Neural cell (in vitro differentiated cells): ENCODE measurements around the gene SFXN1. TPM values are rescaled to one million over a fixed set of nuclear protein-coding genes. Genes with fewer than 3 reads are reported as not detected.

Source experiments
- H2AFZ ChIP-seq: fragments of 200-600, 300-800 bp; sonication (generic), shearing (Covaris generic); 2 replicates; pipeline ENCODE4 v1.6.0; 2014; ENCODE audit warnings: low read depth, mild to moderate bottlenecking, antibody characterized with exemption, low read length, moderate library complexity
- H3F3A ChIP-seq: fragments of 200-600 bp; shearing (Covaris generic); 2 replicates; pipeline ENCODE4 v1.6.1; 2016; ENCODE audit warnings: mild to moderate bottlenecking, moderate library complexity, mixed read lengths, antibody characterized with exemption, low read length; ENCODE audit not compliant: insufficient read depth, poor library complexity, severe bottlenecking
- H3K27ac ChIP-seq: fragments of 200-600, 300-800 bp; sonication (generic), shearing (Covaris generic); 2 replicates; pipeline ENCODE4 v1.5.1; 2014; ENCODE audit warnings: mild to moderate bottlenecking, low read length, moderate library complexity
- H3K27me3 ChIP-seq: fragments of 300-800, 200-600 bp; sonication (generic), shearing (Covaris generic); 2 replicates; pipeline ENCODE4 v1.6.0; 2014; ENCODE audit warnings: mild to moderate bottlenecking, low read depth, low read length, moderate library complexity; ENCODE audit not compliant: insufficient read depth
- H3K36me3 ChIP-seq: fragments of 300-800, 200-600 bp; sonication (generic), shearing (Covaris generic); 2 replicates; pipeline ENCODE4 v1.5.1; 2014; ENCODE audit warnings: mild to moderate bottlenecking, antibody characterized with exemption, low read length, moderate library complexity; ENCODE audit not compliant: insufficient read depth
- H3K4me2 ChIP-seq: fragments of 300-800, 200-600 bp; sonication (generic), shearing (Covaris generic); 2 replicates; pipeline ENCODE4 v1.6.0; 2014; ENCODE audit warnings: mild to moderate bottlenecking, low read length
- H3K4me3 ChIP-seq: fragments of 300-800, 200-600 bp; sonication (generic), shearing (Covaris generic); 2 replicates; pipeline ENCODE4 v1.5.1; 2014; ENCODE audit warnings: mild to moderate bottlenecking, low read length, moderate library complexity
- H3K79me2 ChIP-seq: fragments of 200-600 bp; shearing (Covaris generic); replicated peaks from 2 replicates; pipeline ENCODE4 v1.6.0; 2014; ENCODE audit warnings: mild to moderate bottlenecking, low read length, moderate library complexity; ENCODE audit not compliant: insufficient read depth
- H3K9ac ChIP-seq: fragments of 300-800, 200-600 bp; sonication (generic), shearing (Covaris generic); 2 replicates; pipeline ENCODE4 v1.6.1; 2016; ENCODE audit warnings: mild to moderate bottlenecking, low read length, mixed read lengths
- H3K9me2 ChIP-seq: fragments of 200-600 bp; shearing (Covaris generic); 2 replicates; pipeline ENCODE4 v1.6.1; 2016; ENCODE audit warnings: mild to moderate bottlenecking, low read length, mixed read lengths; ENCODE audit not compliant: insufficient read depth
- H3K9me3 ChIP-seq: fragments of 200-600, 300-800 bp; sonication (generic), shearing (Covaris generic); 2 replicates; pipeline ENCODE4 v1.6.1; 2016; ENCODE audit warnings: mild to moderate bottlenecking, mixed run types, low read length, moderate library complexity, mixed read lengths
- H4K20me1 ChIP-seq: fragments of 200-600 bp; shearing (Covaris generic); 2 replicates; pipeline ENCODE4 v1.6.1; 2016; ENCODE audit warnings: mild to moderate bottlenecking, mixed run types; ENCODE audit not compliant: insufficient read depth
- EP300 ChIP-seq: fragments of 450-650 bp; conservative IDR thresholded peaks from 2 replicates; pipeline ENCODE4 v1.6.1; 2014; ENCODE audit warnings: antibody characterized with exemption, mild to moderate bottlenecking, moderate library complexity; ENCODE audit not compliant: poor library complexity, severe bottlenecking
- EZH2 ChIP-seq: fragments of 200-600, 300-800 bp; shearing (Covaris generic), sonication (generic); IDR thresholded peaks from 2 replicates; pipeline ENCODE4 v1.6.1; 2014; ENCODE audit warnings: antibody characterized with exemption, low read length, borderline replicate concordance, mild to moderate bottlenecking; ENCODE audit not compliant: insufficient read depth, poor library complexity, severe bottlenecking
- MXI1 ChIP-seq: fragments of 450-650 bp; conservative IDR thresholded peaks from 2 replicates; pipeline ENCODE4 v1.6.1; 2014; ENCODE audit warnings: antibody characterized with exemption, mild to moderate bottlenecking; ENCODE audit not compliant: poor library complexity, severe bottlenecking
- POLR2AphosphoS5 ChIP-seq: IDR thresholded peaks from 2 replicates; pipeline ENCODE4 v1.6.1; 2012
- RAD21 ChIP-seq: fragments of 450-650 bp; conservative IDR thresholded peaks from 2 replicates; pipeline ENCODE4 v1.6.1; 2014; ENCODE audit warnings: antibody characterized with exemption, mild to moderate bottlenecking, moderate library complexity
- SMC3 ChIP-seq: fragments of 450-650 bp; conservative IDR thresholded peaks from 2 replicates; pipeline ENCODE4 v1.6.1; 2014; ENCODE audit warnings: antibody characterized with exemption, mild to moderate bottlenecking, moderate library complexity; ENCODE audit not compliant: poor library complexity
- TAF1 ChIP-seq: IDR thresholded peaks from 2 replicates; pipeline ENCODE4 v1.6.1; 2012; ENCODE audit warnings: low read depth
- polyA plus RNA-seq: library from polyadenylated mRNA; depleted of rRNA; stranded (reverse); fragments of >200 nt; gene quantifications from 2 replicates; pipeline ENCODE4 v1.2.3, GENCODE V29; 2014
- TF ChIP-seq, protein P1 (sequence below): fragments of 450-650 bp; IDR thresholded peaks from 2 replicates; pipeline ENCODE4 v1.5.1; 2014; ENCODE audit warnings: antibody characterized with exemption, mild to moderate bottlenecking, moderate library complexity; ENCODE audit not compliant: poor library complexity, severe bottlenecking
- TF ChIP-seq, protein P2 (sequence below): IDR thresholded peaks from 2 replicates; pipeline ENCODE4 v1.6.1; 2012; ENCODE audit warnings: borderline replicate concordance

SFXN1 gene
- polyA plus RNA-seq, 1 donor from 2014 or later, result 109 TPM

DNA sequence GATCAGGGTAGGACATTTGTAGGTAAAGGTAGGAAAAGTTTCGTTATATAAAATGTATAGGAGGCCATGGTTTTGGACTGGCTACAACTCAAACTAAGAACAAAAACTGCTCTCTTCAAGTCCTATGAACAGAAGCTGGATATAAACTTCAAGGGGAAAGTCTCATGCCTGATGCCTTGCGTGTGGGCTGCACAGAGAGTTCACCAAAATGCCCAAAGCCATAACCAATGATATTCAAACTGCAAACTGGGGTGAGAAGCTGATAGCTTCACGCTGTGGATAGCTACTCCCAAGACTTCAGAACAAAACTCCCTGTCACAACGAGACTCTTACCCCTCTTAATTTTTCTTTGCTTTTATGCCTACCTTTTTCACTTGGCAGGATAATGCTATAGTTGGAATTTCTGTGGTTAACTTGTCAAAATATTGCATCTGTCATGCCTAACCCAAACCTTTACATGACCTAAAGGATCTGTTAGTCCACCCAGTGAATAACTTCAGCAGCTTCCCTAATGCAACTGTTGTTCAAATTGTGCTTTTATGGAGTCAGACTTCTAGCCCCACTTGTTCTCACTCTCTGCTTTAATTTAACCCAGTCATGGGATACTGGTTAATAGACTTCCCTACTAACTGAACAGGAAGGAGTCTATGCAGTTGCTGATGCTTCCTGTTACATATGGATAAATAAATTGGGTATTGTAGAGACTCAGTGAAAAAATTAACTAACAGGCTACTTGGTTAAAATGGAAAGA lies 71.9 kb downstream of the SFXN1 start:
- Histone ChIP-seq H3K9me2 (no peaks in the 10 kb centered on the region), H3K27me3 (no peaks in the 10 kb centered on the region), H3K79me2 (no peaks in the 10 kb centered on the region), H3F3A (no peaks in the 10 kb centered on the region), H3K9me3 (no peaks in the 10 kb centered on the region), H3K4me3 (no peak overlapping the region), H4K20me1 (no peaks in the 10 kb centered on the region), H2AFZ (no peak overlapping the region), H3K4me2 (no peak overlapping the region), H3K36me3 (no peaks in the 10 kb centered on the region), H3K27ac (no peak overlapping the region), H3K9ac (no peak overlapping the region)
- no peak for TF ChIP-seq RAD21
- no peak for TF ChIP-seq TAF1
- no peak for TF ChIP-seq EZH2
- no peak for TF ChIP-seq SMC3
- TF ChIP-seq POLR2AphosphoS5, result no peak
- TF ChIP-seq, protein P1, sequence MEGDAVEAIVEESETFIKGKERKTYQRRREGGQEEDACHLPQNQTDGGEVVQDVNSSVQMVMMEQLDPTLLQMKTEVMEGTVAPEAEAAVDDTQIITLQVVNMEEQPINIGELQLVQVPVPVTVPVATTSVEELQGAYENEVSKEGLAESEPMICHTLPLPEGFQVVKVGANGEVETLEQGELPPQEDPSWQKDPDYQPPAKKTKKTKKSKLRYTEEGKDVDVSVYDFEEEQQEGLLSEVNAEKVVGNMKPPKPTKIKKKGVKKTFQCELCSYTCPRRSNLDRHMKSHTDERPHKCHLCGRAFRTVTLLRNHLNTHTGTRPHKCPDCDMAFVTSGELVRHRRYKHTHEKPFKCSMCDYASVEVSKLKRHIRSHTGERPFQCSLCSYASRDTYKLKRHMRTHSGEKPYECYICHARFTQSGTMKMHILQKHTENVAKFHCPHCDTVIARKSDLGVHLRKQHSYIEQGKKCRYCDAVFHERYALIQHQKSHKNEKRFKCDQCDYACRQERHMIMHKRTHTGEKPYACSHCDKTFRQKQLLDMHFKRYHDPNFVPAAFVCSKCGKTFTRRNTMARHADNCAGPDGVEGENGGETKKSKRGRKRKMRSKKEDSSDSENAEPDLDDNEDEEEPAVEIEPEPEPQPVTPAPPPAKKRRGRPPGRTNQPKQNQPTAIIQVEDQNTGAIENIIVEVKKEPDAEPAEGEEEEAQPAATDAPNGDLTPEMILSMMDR, result no peak
- no peak for TF ChIP-seq EP300

DNA sequence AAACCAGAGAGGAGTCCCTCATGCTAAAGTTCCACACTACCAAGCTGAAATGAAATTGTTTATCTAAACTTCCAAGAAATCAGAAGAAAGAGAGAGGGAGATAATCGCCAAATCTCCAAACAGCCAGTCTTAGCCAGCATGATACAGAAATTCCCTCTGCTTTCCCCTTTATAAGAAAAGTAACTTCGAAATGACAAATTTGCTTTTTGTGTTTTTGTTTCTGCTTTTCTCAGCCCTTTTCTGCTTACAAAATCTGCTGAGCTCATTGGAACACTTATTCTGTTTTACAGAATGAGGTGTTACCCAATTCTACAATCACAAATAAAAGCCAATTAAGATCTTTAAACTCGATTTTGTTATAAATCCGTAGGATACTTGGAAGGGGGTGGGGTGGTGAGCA lies 72.9 kb downstream of the SFXN1 start:
- H3F3A ChIP-seq, result no peaks in the 10 kb centered on the region
- no peak overlapping the region for H3K27ac ChIP-seq
- H3K36me3 ChIP-seq, result no peaks in the 10 kb centered on the region
- H3K9ac ChIP-seq, result no peak overlapping the region
- H2AFZ ChIP-seq, result no peak overlapping the region
- no peak overlapping the region for H3K4me3 ChIP-seq
- no peak overlapping the region for H3K4me2 ChIP-seq
- H3K9me2 ChIP-seq, result no peaks in the 10 kb centered on the region
- TF ChIP-seq EZH2 (no peak), TAF1 (no peak), RAD21 (no peak), MXI1 (no peak), SMC3 (no peak), POLR2AphosphoS5 (no peak), EP300 (no peak)
- TF ChIP-seq, protein P2, sequence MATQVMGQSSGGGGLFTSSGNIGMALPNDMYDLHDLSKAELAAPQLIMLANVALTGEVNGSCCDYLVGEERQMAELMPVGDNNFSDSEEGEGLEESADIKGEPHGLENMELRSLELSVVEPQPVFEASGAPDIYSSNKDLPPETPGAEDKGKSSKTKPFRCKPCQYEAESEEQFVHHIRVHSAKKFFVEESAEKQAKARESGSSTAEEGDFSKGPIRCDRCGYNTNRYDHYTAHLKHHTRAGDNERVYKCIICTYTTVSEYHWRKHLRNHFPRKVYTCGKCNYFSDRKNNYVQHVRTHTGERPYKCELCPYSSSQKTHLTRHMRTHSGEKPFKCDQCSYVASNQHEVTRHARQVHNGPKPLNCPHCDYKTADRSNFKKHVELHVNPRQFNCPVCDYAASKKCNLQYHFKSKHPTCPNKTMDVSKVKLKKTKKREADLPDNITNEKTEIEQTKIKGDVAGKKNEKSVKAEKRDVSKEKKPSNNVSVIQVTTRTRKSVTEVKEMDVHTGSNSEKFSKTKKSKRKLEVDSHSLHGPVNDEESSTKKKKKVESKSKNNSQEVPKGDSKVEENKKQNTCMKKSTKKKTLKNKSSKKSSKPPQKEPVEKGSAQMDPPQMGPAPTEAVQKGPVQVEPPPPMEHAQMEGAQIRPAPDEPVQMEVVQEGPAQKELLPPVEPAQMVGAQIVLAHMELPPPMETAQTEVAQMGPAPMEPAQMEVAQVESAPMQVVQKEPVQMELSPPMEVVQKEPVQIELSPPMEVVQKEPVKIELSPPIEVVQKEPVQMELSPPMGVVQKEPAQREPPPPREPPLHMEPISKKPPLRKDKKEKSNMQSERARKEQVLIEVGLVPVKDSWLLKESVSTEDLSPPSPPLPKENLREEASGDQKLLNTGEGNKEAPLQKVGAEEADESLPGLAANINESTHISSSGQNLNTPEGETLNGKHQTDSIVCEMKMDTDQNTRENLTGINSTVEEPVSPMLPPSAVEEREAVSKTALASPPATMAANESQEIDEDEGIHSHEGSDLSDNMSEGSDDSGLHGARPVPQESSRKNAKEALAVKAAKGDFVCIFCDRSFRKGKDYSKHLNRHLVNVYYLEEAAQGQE, result no peak
- TF ChIP-seq, protein P1, result no peak
- H4K20me1 ChIP-seq, result no peaks in the 10 kb centered on the region
- no peaks in the 10 kb centered on the region for H3K79me2 ChIP-seq
- no peaks in the 10 kb centered on the region for H3K27me3 ChIP-seq
- no peaks in the 10 kb centered on the region for H3K9me3 ChIP-seq
